DND-41 (cell line): ENCODE measurements around the gene NUP85.

ENCODE experiments used
- EZH2 ChIP-seq: IDR thresholded peaks from 3 replicates; pipeline ENCODE4 v1.6.1; 2012; ENCODE audit warnings: borderline replicate concordance, low read depth, mild to moderate bottlenecking, moderate library complexity, low read length, inconsistent platforms; ENCODE audit not compliant: severe bottlenecking
- TF ChIP-seq, protein P1 (sequence below): IDR thresholded peaks from 2 replicates; pipeline ENCODE4 v1.5.1; 2012; ENCODE audit warnings: borderline replicate concordance, low read length, moderate library complexity, mild to moderate bottlenecking; ENCODE audit not compliant: poor library complexity, severe bottlenecking; ENCODE audit errors: extremely low read depth

DNA sequence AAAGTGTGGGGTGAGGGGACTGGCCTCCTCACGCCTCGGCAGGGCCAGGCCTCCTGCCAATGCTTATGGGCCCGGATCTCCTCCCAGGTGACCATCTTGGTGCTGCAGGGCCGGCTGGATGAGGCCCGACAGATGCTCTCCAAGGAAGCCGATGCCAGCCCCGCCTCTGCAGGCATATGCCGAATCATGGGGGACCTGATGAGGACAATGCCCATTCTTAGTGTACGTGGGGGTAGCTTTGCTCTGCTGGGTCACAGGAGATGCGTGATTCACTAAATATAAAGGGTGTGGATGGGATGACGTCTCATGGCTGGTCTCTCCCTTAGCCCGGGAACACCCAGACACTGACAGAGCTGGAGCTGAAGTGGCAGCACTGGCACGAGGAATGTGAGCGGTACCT, 19.5 kb downstream of the NUP85 start:
- TF ChIP-seq, protein P1, sequence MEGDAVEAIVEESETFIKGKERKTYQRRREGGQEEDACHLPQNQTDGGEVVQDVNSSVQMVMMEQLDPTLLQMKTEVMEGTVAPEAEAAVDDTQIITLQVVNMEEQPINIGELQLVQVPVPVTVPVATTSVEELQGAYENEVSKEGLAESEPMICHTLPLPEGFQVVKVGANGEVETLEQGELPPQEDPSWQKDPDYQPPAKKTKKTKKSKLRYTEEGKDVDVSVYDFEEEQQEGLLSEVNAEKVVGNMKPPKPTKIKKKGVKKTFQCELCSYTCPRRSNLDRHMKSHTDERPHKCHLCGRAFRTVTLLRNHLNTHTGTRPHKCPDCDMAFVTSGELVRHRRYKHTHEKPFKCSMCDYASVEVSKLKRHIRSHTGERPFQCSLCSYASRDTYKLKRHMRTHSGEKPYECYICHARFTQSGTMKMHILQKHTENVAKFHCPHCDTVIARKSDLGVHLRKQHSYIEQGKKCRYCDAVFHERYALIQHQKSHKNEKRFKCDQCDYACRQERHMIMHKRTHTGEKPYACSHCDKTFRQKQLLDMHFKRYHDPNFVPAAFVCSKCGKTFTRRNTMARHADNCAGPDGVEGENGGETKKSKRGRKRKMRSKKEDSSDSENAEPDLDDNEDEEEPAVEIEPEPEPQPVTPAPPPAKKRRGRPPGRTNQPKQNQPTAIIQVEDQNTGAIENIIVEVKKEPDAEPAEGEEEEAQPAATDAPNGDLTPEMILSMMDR: no peak
- no peak for TF ChIP-seq EZH2
